Suprapubic skin (tissue), 4 donors: ENCODE measurements around the gene SHE. TPM values are rescaled to one million over a fixed set of nuclear protein-coding genes. Genes with fewer than 3 reads are reported as not detected.
A peak's percentile ranks its signal among the peaks of the same experiment; 100 is the strongest.
"Not testable (repeated sequence)": the region's sequence is repeated elsewhere in the genome, so short reads cannot be mapped to it uniquely, and the experiment has no call there.

Experiments used
- DNase-seq, 2 donors: peaks; one replicate each; pipeline ENCODE4 v3.0.0-alpha.2; 2019; ENCODE audit warnings: low spot score in 2 of 2
- H3K27ac ChIP-seq: fragments of 200-600 bp; sonication (generic); one replicate; pipeline ENCODE4 v1.5.1; 2019
- H3K27me3 ChIP-seq: fragments of 200-600 bp; sonication (generic); one replicate; pipeline ENCODE4 v1.5.1; 2019
- H3K36me3 ChIP-seq: fragments of 200-600 bp; sonication (generic); one replicate; pipeline ENCODE4 v1.5.1; 2019
- H3K4me1 ChIP-seq: fragments of 200-600 bp; sonication (generic); one replicate; pipeline ENCODE4 v1.5.1; 2019
- H3K4me3 ChIP-seq: fragments of 200-600 bp; sonication (generic); one replicate; pipeline ENCODE4 v1.5.1; 2019; ENCODE audit warnings: mild to moderate bottlenecking
- H3K9me3 ChIP-seq: fragments of 200-600 bp; sonication (generic); one replicate; pipeline ENCODE4 v1.5.1; 2019
- EP300 ChIP-seq: sonication (generic); formaldehyde crosslinking; IDR thresholded peaks from one replicate; pipeline ENCODE4 v1.6.1; 2017; ENCODE audit warnings: antibody characterized with exemption
- POLR2A ChIP-seq, 2 donors: fragments of 450-650 bp; IDR thresholded peaks; one replicate each; pipeline ENCODE4 v1.6.1; 2017; ENCODE audit warnings: antibody characterized with exemption in 2 of 2, mild to moderate bottlenecking in 2 of 2, moderate library complexity in 2 of 2
- POLR2AphosphoS5 ChIP-seq, 3 donors: sonication (generic); formaldehyde crosslinking; IDR thresholded peaks; one replicate each; pipeline ENCODE4 v1.6.1; 2017; ENCODE audit warnings: antibody characterized with exemption in 3 of 3
- WGBS: methylation state at CpG from one replicate; pipeline ENCODE4 v1.1.5; 2018; 5-methylcytosine and 5-hydroxymethylcytosine counted together
- total RNA-seq, 4 donors: library from RNA; depleted of rRNA; stranded (reverse); fragments of >200 nt; gene quantifications; one replicate each; pipeline ENCODE4 v1.1.0, GENCODE V29; 2016
- TF ChIP-seq, protein P1 (sequence below), 2 donors: fragments of 200-600 bp in 1 of 2; fragments of 450-650 bp in 1 of 2; sonication (generic) in 1 of 2; IDR thresholded peaks; one replicate each; pipeline ENCODE4 v1.5.1; 2016 to 2019; ENCODE audit warnings: antibody characterized with exemption in 2 of 2, mild to moderate bottlenecking in 1 of 2, moderate library complexity in 1 of 2

The SHE gene
- total RNA-seq, 4 donors from 2014 or later, result 2.0 to 7.3 (median 4.8) TPM

DNA sequence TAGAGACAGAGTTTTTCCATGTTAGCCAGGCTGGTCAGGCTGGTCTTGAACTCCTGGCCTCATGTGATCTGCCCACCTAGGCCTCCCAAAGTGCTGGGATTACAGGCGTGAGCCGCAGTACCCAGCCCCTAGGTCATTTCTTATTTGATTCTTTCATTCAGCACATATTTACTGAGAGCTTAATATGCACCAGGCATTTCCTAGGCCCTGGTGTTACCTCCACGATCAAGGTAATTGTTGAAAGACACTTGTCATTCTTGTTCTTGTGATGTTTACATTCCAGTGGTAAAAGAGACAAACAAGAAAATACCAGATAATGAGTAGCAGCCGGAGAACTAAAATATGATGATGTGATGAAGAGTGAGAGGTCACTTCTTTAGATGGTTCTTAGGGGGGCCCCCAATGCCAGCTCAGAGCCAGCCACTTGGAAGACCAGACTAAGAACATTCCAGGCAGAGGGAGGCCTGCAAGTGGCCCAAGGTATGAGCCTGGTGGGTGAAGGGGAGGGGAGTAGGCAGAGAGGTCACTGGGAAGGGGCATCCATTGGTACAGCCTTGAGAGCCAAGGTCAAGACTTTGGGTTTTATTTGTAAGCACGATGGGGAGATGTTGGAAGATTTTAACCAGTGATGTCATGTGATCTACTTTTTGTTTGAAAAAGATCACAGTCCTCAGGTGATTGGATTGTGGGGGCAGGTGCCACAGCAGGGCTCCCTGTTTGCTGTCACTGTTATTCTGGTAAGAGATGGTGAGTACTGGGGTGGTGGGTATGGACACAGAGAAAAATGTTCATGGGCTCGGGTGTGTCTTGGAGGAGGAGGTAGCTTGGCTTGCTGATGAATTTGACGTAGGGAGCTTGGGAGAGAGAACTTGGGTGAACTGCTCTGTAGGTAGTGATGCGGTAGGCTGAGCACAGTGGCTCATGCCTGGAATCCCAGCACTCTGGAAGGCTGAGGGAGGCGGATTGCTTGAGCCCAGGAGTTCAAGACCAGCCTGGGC lies 37.6 kb upstream of the SHE start:
- no peak for DNase-seq
- Histone ChIP-seq H3K4me1 (no peaks in the 10 kb centered on the region), H3K36me3 (no peaks in the 10 kb centered on the region), H3K27me3 (no peaks in the 10 kb centered on the region), H3K4me3 (no peak overlapping the region), H3K27ac (no peak overlapping the region), H3K9me3 (no peaks in the 10 kb centered on the region)
- TF ChIP-seq, protein P1, sequence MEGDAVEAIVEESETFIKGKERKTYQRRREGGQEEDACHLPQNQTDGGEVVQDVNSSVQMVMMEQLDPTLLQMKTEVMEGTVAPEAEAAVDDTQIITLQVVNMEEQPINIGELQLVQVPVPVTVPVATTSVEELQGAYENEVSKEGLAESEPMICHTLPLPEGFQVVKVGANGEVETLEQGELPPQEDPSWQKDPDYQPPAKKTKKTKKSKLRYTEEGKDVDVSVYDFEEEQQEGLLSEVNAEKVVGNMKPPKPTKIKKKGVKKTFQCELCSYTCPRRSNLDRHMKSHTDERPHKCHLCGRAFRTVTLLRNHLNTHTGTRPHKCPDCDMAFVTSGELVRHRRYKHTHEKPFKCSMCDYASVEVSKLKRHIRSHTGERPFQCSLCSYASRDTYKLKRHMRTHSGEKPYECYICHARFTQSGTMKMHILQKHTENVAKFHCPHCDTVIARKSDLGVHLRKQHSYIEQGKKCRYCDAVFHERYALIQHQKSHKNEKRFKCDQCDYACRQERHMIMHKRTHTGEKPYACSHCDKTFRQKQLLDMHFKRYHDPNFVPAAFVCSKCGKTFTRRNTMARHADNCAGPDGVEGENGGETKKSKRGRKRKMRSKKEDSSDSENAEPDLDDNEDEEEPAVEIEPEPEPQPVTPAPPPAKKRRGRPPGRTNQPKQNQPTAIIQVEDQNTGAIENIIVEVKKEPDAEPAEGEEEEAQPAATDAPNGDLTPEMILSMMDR (IDR thresholded peaks at IDR 0.05), result no peak
- no peak for TF ChIP-seq POLR2A (IDR thresholded peaks at IDR 0.05)
- 86% methylated on average over 9 of the region's 9 CpGs for WGBS

DNA sequence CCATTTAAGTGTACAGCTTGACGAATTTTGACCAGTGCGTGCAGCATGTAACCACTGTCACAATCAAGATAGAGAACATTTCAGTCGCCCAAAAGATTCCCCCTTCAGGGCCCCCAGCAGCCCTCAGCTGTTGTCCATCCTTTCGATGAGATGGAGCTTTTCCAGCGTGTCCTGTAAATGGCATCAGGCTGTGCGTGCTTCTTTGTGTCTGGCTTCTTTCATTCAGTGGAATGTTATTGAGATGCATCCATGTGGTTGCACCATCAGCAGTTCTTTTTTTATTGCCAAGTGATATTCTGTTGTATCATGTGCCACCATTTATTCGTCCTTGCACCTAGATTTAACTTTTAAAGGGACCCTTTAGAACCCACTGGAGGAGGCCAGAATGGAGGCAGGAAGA lies 34.4 kb upstream of the SHE start:
- Histone ChIP-seq H3K4me1 (no peaks in the 10 kb centered on the region), H3K4me3 (no peak overlapping the region), H3K9me3 (no peaks in the 10 kb centered on the region), H3K27me3 (no peaks in the 10 kb centered on the region), H3K27ac (no peak overlapping the region), H3K36me3 (no peaks in the 10 kb centered on the region)
- DNase-seq, result no peak
- WGBS, result 69% methylated on average over 7 of the region's 7 CpGs
- TF ChIP-seq, protein P1 (IDR thresholded peaks at IDR 0.05), result no peak
- no peak for TF ChIP-seq POLR2AphosphoS5 (IDR thresholded peaks at IDR 0.05)
- TF ChIP-seq POLR2A (IDR thresholded peaks at IDR 0.05), result no peak
- TF ChIP-seq EP300, result no peak

DNA sequence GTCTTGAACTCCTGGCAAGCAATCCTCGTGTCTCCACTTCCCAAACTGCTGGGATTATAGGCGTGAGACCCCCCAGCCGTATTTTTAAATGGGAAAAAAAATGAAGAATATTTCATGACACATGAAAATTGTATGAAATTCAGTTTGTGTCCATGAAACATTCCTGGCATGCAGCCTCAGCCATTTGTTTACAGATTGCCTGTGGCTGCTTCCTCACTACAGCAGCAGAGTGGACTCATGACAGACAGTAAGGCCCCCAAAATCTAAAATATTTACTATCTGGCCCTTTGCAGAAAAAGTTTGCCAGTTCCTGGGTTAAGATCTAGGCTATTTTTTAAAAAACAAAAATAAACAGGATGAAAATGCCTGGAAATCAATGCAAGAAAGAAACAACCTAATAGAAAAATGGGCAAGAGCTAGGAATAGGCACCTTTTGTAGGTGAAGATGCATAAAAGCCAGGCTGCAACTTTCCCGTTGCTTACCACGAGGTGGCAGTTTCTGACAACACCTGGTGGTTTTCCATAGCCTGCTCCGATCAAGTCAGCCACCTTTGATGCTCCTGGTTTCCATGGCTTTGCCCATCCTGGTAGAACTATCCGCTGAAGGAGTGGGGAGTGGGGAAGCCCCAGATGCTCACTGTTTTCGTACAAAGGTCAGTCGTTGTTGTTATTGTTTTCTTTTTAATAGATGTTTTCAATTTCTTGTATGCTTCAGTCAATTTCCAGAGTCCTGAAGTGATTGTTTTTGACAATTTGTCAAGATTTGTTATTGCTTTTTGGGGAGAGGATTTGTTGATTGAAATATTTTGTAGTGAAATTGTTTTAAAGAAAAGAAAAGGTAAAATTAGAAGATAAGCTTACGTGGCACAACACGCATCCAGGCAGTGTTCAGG lies 32.0 kb upstream of the SHE start:
- Histone ChIP-seq H3K4me1 (no peaks in the 10 kb centered on the region), H3K27me3 (no peaks in the 10 kb centered on the region), H3K27ac (no peak overlapping the region), H3K36me3 (no peaks in the 10 kb centered on the region), H3K4me3 (no peak overlapping the region), H3K9me3 (no peaks in the 10 kb centered on the region)
- DNase-seq, result no peak
- TF ChIP-seq, protein P1 (IDR thresholded peaks at IDR 0.05), result peak in 1 of 2 donors; percentile 21
- no peak for TF ChIP-seq POLR2A (IDR thresholded peaks at IDR 0.05)
- WGBS, result 66% methylated on average over 11 of the region's 11 CpGs

DNA sequence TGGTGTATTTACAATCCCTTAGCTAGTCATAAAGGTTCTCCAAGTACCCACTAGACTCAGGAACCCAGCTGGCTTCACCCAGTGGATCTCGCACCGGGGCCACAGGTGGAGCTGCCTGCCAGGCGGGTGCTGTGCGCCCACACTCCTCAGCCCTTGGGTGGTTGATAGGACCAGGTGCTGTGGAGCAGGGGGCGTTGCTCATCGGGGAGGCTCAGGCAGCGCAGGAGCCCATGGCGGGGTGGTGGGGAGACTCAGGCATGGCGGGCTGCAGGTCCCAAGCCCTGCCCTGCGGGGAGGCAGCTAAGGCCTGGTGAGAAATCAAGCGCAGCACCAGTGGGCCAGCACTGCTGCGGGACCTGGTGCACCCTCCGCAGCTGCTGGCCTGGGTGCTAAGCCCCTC lies 29.7 kb upstream of the SHE start:
- WGBS, result 98% methylated on average over 12 of the region's 13 CpGs
- not testable (repeated sequence) for H3K27ac ChIP-seq, H3K36me3 ChIP-seq, DNase-seq, H3K4me1 ChIP-seq, H3K4me3 ChIP-seq, H3K27me3 ChIP-seq, H3K9me3 ChIP-seq

DNA sequence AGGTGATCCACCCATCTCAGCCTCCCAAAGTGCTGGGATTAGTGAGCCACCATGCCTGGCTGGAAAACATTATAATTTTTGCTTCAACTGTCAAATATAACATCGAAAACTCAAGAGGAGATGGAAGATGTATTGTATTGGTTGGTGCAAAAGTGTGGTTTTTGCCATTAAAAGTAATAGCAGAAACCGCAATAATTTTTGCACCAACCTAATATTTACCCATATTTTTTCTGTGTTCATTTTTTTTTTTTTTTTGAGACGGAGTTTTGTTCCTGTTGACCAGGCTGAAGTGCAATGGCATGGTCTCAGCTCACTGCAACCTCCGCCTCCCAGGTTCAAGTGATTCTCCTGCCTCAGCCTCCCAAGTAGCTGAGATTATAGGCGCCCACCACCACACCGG lies 27.1 kb upstream of the SHE start:
- TF ChIP-seq POLR2A (IDR thresholded peaks at IDR 0.05) (no peak), EP300 (no peak), POLR2AphosphoS5 (IDR thresholded peaks at IDR 0.05) (no peak)
- TF ChIP-seq, protein P1 (IDR thresholded peaks at IDR 0.05), result no peak
- no peaks in the 10 kb centered on the region for H3K36me3 ChIP-seq
- no peak overlapping the region for H3K4me3 ChIP-seq
- H3K9me3 ChIP-seq, result no peaks in the 10 kb centered on the region
- no peak for DNase-seq
- H3K27ac ChIP-seq, result no peak overlapping the region
- WGBS, result 88% methylated on average over 6 of the region's 6 CpGs
- H3K4me1 ChIP-seq, result no peaks in the 10 kb centered on the region
- no peaks in the 10 kb centered on the region for H3K27me3 ChIP-seq
